GM21526 (cell line): ENCODE results near the gene OLIG1.

ENCODE experiments used
- ATAC-seq: cut with Tn5 transposase; IDR thresholded peaks from one replicate; pipeline ENCODE4 v1.9.1; 2021; ENCODE audit warnings: moderate library complexity; ENCODE audit not compliant: unreplicated experiment, low FRiP score

The OLIG1 gene

GRCh38 chr21:33089395-33090119 lies 19.6 kb downstream of the OLIG1 start:
- no peak for ATAC-seq

- no peak for ATAC-seq
These were observed 26.5 kb downstream of the OLIG1 start for GRCh38 chr21:33096426-33096825.

DNA sequence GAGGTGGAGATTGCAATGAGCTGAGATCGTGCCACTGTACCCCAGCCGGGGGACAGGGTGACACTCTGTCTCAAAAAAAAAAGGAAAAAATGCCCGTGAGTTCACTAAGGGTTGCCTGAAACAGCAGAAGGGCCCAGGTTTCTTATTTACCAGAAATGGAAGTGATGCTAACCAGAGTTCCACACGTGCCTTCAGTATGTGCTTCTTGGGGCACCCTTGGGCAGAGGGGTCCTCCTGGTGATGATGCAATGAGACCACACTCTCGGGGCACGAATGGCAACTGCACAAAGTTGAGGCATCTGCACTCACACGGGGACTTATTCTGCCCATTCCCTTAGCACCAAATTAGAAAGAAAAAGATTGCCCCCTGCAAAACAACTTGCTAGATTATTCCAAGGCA lies 29.2 kb downstream of the OLIG1 start:
- ATAC-seq: no peak

DNA sequence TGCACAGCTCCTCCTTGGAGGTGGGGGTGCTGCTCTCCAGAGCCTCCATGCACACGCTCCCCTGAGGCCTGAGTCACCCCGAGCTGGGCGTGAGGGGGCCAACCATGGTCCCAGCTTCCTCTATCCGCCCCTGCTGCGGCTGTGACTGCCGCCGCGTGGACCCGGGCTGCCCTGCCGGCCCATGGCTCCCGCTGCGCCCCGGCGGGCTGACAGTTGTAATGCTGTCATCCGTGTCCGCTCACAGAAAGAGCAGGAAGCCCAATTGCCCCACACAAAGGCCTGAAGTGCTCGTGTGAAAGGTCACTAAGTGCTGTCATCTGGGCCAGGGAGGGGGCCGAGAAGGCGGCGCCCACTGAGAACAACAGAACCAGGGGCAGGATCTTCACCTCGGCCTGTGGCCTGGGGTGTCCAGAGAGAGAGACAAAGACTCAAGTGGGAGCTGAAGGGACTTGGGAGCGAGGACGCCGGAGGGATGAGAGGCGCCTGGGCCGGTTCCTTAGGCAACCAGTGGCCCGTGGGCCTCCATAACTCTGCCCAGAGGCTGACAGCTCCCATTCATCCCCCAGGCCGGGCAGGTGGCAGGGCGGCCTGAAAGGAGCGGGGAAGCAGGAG lies 31.5 kb downstream of the OLIG1 start:
- no peak for ATAC-seq

GRCh38 chr21:33105088-33105487 lies 35.1 kb downstream of the OLIG1 start:
- no peak for ATAC-seq

- no peak for ATAC-seq
These were observed 38.3 kb downstream of the OLIG1 start for GRCh38 chr21:33108228-33108627.

DNA sequence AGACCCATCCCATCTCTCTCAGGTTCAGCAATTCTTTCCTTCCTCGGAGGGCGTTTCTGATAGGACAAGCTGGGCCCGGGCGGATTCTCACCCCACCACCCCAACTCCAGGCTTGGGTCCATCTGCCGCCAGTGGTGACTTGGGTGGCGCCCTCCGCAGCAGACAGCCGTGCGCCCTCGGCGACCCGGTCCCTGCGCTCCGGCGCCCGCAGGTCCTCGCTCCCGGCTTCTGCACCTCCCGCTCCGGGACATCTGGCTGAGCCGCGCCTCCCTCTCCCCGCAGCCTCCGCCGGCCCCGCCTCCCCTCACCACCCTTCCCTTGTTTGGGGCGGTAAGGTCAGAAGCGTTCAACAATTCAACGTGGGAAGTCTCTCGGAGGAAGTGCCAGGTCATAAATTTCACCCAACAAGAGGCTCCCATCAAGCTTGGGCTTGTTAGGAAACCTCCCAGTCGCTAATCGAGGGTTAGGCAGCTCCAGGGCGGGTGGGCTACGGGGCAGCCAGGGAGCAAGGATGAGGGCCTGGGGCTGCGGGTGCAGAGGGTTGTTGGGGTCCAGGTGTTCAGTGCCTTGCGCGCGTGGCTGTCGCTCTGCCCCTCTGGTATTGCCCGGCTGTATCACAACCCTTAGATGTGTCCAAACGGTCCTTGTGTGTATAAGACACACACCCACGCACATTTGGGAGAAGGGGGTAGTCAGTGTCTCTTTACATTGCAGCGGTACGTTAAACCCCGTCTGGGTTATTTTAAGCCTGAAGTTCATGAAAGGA lies 39.8 kb downstream of the OLIG1 start:
- no peak for ATAC-seq

GRCh38 chr21:33110340-33110715 lies 40.4 kb downstream of the OLIG1 start:
- no peak for ATAC-seq

DNA sequence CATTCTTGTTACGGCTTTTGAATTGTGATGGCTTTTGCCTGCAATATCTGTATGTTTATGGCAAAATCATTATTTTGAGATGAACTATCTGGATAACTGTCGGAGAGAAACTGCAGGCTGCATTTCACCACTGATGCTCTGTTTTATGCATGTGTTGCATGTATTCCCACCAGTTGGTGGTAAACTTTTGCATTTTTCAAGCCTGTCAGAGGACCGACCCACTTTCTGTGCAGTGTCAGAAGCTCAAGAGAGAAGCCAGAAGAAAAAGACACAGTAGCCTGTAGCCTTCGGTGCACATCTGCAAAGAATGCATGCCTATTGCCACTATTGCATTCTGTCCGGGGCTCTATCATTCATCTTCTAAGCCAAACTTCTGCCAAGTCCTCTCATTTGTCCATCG lies 41.6 kb downstream of the OLIG1 start:
- ATAC-seq: no peak

GRCh38 chr21:33112151-33112550 lies 42.2 kb downstream of the OLIG1 start:
- no peak for ATAC-seq

GRCh38 chr21:33112681-33113080 lies 42.7 kb downstream of the OLIG1 start:
- no peak for ATAC-seq

GRCh38 chr21:33113131-33113530 lies 43.2 kb downstream of the OLIG1 start:
- no peak for ATAC-seq

DNA sequence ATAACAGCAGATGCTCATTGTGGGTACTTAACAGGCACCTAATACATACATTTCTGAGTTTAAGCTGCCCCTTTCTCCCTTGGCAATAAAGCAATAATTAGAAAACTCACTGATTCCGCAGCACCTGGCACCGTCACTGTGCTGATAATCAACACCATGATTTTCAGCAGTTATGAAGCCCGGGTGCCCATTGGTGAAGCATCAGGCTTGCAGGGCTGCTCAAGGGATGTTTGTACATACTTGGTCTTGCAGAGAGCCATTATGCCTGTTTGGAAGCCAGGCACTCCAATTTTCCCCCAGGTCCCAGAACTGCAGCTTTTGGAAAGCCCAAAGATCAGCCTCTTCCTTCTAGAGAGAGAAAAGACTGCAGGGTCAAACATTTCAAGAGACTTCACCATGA lies 44.3 kb downstream of the OLIG1 start:
- no peak for ATAC-seq

DNA sequence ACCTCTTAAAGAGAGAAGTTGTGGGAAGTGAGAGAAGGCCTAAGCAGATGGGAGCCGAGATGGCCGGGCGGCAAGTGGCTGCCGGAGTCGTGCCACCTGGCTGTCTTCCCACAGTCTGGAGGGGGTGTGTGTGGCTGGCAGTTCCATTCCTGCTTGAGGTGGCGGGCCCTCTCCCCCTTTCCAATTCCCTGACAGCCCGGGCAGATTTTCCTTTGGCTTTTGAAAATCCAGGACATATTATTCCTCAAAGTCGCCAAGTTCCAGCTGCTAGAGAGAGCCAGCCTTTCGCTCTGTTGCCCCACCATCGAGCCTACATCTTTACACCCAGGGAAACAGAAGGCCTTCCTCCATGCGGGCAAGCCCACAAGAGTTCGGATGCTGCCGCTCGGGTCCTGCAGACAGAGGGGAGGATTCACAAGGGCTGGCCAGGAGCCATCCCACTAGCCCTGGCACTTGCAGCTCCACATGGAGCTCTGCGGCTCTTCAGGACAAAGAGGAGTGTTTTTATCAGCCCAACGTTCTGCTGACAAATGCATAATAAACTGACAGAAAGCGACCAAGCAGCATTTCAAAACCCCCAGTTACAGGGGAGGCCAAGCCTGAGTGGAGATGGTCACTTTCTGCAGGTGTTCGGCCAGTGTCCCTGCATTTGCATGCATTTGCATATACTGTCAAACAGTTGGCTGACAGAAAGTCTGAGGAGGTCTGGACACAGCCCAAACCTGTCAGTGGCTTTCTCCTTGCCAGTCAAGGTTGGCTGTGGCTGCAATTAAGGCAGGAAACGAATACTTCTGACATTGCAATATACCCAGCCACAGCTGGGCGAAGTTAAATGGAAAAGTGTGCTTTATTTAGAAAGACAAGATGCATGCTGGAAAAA lies 45.9 kb downstream of the OLIG1 start:
- no peak for ATAC-seq

GRCh38 chr21:33116676-33117075 lies 46.7 kb downstream of the OLIG1 start:
- no peak for ATAC-seq

DNA sequence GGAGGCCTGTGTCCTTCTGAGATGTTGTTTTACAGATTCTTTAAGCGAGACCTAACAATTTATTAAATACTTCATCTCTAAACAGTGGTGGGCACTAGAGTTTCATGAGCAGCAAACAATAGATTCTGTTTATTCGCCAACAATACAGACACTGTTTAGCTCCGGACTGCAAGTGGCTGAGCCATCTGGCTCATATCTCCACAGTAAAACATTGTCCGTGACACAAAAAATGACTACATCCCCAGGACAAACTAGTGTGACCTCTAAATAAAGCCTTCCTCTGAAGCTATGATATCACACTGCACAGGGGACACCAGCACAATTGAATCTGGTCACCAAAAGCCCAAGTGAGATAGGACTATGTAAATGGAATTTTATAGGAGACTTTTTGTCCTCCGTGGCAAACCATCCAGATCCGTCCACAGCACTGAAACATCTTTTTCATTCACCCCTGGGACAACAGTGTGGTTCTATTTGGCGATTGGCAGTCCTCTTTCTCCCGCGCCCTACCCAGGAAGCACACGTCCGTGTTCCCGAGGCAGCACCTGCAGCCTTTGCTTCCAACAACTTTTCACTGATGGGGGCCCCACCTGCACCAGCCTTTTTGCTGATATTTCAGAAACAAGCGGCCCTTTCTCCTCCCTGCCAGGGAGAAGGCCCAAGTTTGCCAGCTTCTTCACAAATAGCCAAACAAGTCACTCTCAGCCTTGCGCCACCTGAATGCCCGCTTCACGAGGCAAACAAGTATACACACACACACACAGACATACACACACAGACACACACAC lies 47.4 kb downstream of the OLIG1 start:
- no peak for ATAC-seq
